Skeletal muscle satellite cell (primary cell): ENCODE measurements around the gene CALN1.

Source experiments
- H3K27me3 ChIP-seq: 2 replicates; pipeline ENCODE4 v1.7.0; 2013; ENCODE audit warnings: low read length; ENCODE audit not compliant: control insufficient read depth, insufficient read depth
- H3K36me3 ChIP-seq: 2 replicates; pipeline ENCODE4 v1.7.0; 2013; ENCODE audit warnings: mild to moderate bottlenecking, control low read depth, low read length; ENCODE audit not compliant: insufficient read depth
- H3K4me1 ChIP-seq: 2 replicates; pipeline ENCODE4 v1.7.0; 2013; ENCODE audit warnings: low read length; ENCODE audit not compliant: control insufficient read depth, insufficient read depth
- H3K4me2 ChIP-seq: 2 replicates; pipeline ENCODE4 v1.7.0; 2013; ENCODE audit warnings: mild to moderate bottlenecking, low read length
- H3K4me3 ChIP-seq: 2 replicates; pipeline ENCODE4 v1.7.0; 2013; ENCODE audit warnings: low read length
- H3K9ac ChIP-seq: 2 replicates; pipeline ENCODE4 v1.7.0; 2013; ENCODE audit warnings: mild to moderate bottlenecking, low read depth, low read length, moderate library complexity
- H3K9me3 ChIP-seq: replicated peaks from 2 replicates; pipeline ENCODE4 v1.7.0; 2013; ENCODE audit warnings: mild to moderate bottlenecking, control low read depth, low read length

The CALN1 gene

GRCh38 chr7:71857338-71857737, 554.8 kb downstream of the CALN1 start:
- H3K9ac ChIP-seq: no peak overlapping the region
- no peak overlapping the region for H3K4me2 ChIP-seq
- H3K4me1 ChIP-seq: no peaks in the 10 kb centered on the region
- H3K4me3 ChIP-seq: no peak overlapping the region
- no peaks in the 10 kb centered on the region for H3K27me3 ChIP-seq
- H3K9me3 ChIP-seq: peaks cover 5% of the 10 kb centered on the region
- H3K36me3 ChIP-seq: no peaks in the 10 kb centered on the region

- Histone ChIP-seq H3K9me3 (no peaks in the 10 kb centered on the region), H3K4me2 (no peak overlapping the region), H3K36me3 (no peaks in the 10 kb centered on the region), H3K27me3 (no peaks in the 10 kb centered on the region), H3K4me3 (no peak overlapping the region), H3K9ac (no peak overlapping the region), H3K4me1 (no peaks in the 10 kb centered on the region)
Measured at GRCh38 chr7:71854546-71855397, 557.4 kb downstream of the CALN1 start.

- no peak overlapping the region for H3K4me2 ChIP-seq
- no peak overlapping the region for H3K9ac ChIP-seq
- H3K9me3 ChIP-seq: no peaks in the 10 kb centered on the region
Measured at GRCh38 chr7:71851776-71852498, 560.2 kb downstream of the CALN1 start.

GRCh38 chr7:71846160-71846559, 566.0 kb downstream of the CALN1 start:
- Histone ChIP-seq H3K4me2 (no peak overlapping the region), H3K9ac (no peak overlapping the region), H3K4me3 (no peak overlapping the region), H3K9me3 (no peaks in the 10 kb centered on the region), H3K27me3 (no peaks in the 10 kb centered on the region), H3K36me3 (no peaks in the 10 kb centered on the region), H3K4me1 (no peaks in the 10 kb centered on the region)

More at GRCh38 chr7:71851776-71852498, 560.2 kb downstream of the CALN1 start:
- H3K27me3 ChIP-seq: no peaks in the 10 kb centered on the region
- H3K36me3 ChIP-seq: no peaks in the 10 kb centered on the region
- no peak overlapping the region for H3K4me3 ChIP-seq
- H3K4me1 ChIP-seq: no peaks in the 10 kb centered on the region

- Histone ChIP-seq H3K4me1 (no peaks in the 10 kb centered on the region), H3K27me3 (no peaks in the 10 kb centered on the region), H3K4me2 (no peak overlapping the region), H3K4me3 (no peak overlapping the region), H3K36me3 (no peaks in the 10 kb centered on the region), H3K9me3 (no peaks in the 10 kb centered on the region), H3K9ac (no peak overlapping the region)
Measured at GRCh38 chr7:71843676-71844075, 568.5 kb downstream of the CALN1 start.

GRCh38 chr7:71842786-71843185, 569.4 kb downstream of the CALN1 start:
- Histone ChIP-seq H3K27me3 (no peaks in the 10 kb centered on the region), H3K9me3 (no peaks in the 10 kb centered on the region), H3K4me1 (no peaks in the 10 kb centered on the region), H3K36me3 (no peaks in the 10 kb centered on the region), H3K4me3 (no peak overlapping the region), H3K9ac (no peak overlapping the region), H3K4me2 (no peak overlapping the region)

- H3K4me2 ChIP-seq: no peak overlapping the region
- no peaks in the 10 kb centered on the region for H3K4me1 ChIP-seq
- H3K9ac ChIP-seq: no peak overlapping the region
- H3K4me3 ChIP-seq: no peak overlapping the region
- no peaks in the 10 kb centered on the region for H3K27me3 ChIP-seq
- H3K9me3 ChIP-seq: no peaks in the 10 kb centered on the region
- no peaks in the 10 kb centered on the region for H3K36me3 ChIP-seq
Measured at GRCh38 chr7:71842381-71842780, 569.8 kb downstream of the CALN1 start.

GRCh38 chr7:71835056-71835455, 577.1 kb downstream of the CALN1 start:
- no peak overlapping the region for H3K4me3 ChIP-seq
- no peak overlapping the region for H3K9ac ChIP-seq
- no peaks in the 10 kb centered on the region for H3K9me3 ChIP-seq

GRCh38 chr7:71829515-71829914, 582.6 kb downstream of the CALN1 start:
- no peak overlapping the region for H3K4me3 ChIP-seq
- no peaks in the 10 kb centered on the region for H3K4me1 ChIP-seq
- peaks cover 2% of the 10 kb centered on the region for H3K9me3 ChIP-seq
- H3K4me2 ChIP-seq: no peak overlapping the region
- H3K9ac ChIP-seq: no peak overlapping the region
- no peaks in the 10 kb centered on the region for H3K27me3 ChIP-seq
- H3K36me3 ChIP-seq: no peaks in the 10 kb centered on the region

More at GRCh38 chr7:71835056-71835455, 577.1 kb downstream of the CALN1 start:
- Histone ChIP-seq H3K36me3 (no peaks in the 10 kb centered on the region), H3K4me1 (no peaks in the 10 kb centered on the region), H3K27me3 (no peaks in the 10 kb centered on the region), H3K4me2 (no peak overlapping the region)

GRCh38 chr7:71828361-71828760, 583.8 kb downstream of the CALN1 start:
- no peaks in the 10 kb centered on the region for H3K36me3 ChIP-seq
- no peak overlapping the region for H3K4me2 ChIP-seq
- no peaks in the 10 kb centered on the region for H3K27me3 ChIP-seq
- no peak overlapping the region for H3K4me3 ChIP-seq
- no peaks in the 10 kb centered on the region for H3K4me1 ChIP-seq
- peaks cover 2% of the 10 kb centered on the region for H3K9me3 ChIP-seq
- H3K9ac ChIP-seq: no peak overlapping the region

GRCh38 chr7:71826141-71826540, 586.0 kb downstream of the CALN1 start:
- H3K4me3 ChIP-seq: no peak overlapping the region
- no peak overlapping the region for H3K9ac ChIP-seq
- H3K27me3 ChIP-seq: no peaks in the 10 kb centered on the region
- no peak overlapping the region for H3K4me2 ChIP-seq
- H3K36me3 ChIP-seq: no peaks in the 10 kb centered on the region
- peaks cover 2% of the 10 kb centered on the region for H3K9me3 ChIP-seq
- no peaks in the 10 kb centered on the region for H3K4me1 ChIP-seq
